Right atrium auricular region (tissue), 2 donors: ENCODE measurements around the gene ARID3C. TPM values are rescaled to one million over a fixed set of nuclear protein-coding genes. Genes with fewer than 3 reads are reported as not detected.

Experiments used
- DNase-seq: peaks from one replicate; pipeline ENCODE4 v3.0.0-alpha.2; 2019; ENCODE audit warnings: low spot score
- H3K27ac ChIP-seq, 2 donors: fragments of 200-600 bp; sonication (generic); 1 replicate in 1 of 2; 2 replicates in 1 of 2; pipeline ENCODE4 v1.5.1; 2016 to 2019
- H3K27me3 ChIP-seq, 2 donors: fragments of 200-600 bp; sonication (generic); one replicate each; pipeline versions ENCODE4 v1.5.1 to v1.6.0; 2017 to 2019
- H3K36me3 ChIP-seq: fragments of 200-600 bp; sonication (generic); one replicate; pipeline ENCODE4 v1.5.1; 2016
- H3K4me1 ChIP-seq, 2 donors: fragments of 200-600 bp; sonication (generic); one replicate each; pipeline versions ENCODE4 v1.5.1 to v1.6.0; 2017 to 2019
- H3K4me3 ChIP-seq, 2 donors: fragments of 200-600 bp; sonication (generic); 1 replicate in 1 of 2; 2 replicates in 1 of 2; pipeline ENCODE4 v1.5.1; 2017 to 2019; ENCODE audit warnings: mild to moderate bottlenecking in 1 of 2, moderate library complexity in 1 of 2
- H3K9me3 ChIP-seq, 2 donors: fragments of 200-600 bp; sonication (generic); one replicate each; pipeline ENCODE4 v1.5.1; 2019
- total RNA-seq, 2 donors: library from RNA; depleted of rRNA; stranded (reverse); fragments of >200 nt; gene quantifications; one replicate each; pipeline ENCODE4 v1.1.0, GENCODE V29; 2016
- TF ChIP-seq, protein P1 (sequence below), 2 donors: fragments of 200-600 bp; sonication (generic); IDR thresholded peaks; one replicate each; pipeline ENCODE4 v1.5.1; 2019; ENCODE audit warnings: antibody characterized with exemption in 2 of 2

The ARID3C gene
- total RNA-seq, 2 donors from 2014 or later = not detected

DNA sequence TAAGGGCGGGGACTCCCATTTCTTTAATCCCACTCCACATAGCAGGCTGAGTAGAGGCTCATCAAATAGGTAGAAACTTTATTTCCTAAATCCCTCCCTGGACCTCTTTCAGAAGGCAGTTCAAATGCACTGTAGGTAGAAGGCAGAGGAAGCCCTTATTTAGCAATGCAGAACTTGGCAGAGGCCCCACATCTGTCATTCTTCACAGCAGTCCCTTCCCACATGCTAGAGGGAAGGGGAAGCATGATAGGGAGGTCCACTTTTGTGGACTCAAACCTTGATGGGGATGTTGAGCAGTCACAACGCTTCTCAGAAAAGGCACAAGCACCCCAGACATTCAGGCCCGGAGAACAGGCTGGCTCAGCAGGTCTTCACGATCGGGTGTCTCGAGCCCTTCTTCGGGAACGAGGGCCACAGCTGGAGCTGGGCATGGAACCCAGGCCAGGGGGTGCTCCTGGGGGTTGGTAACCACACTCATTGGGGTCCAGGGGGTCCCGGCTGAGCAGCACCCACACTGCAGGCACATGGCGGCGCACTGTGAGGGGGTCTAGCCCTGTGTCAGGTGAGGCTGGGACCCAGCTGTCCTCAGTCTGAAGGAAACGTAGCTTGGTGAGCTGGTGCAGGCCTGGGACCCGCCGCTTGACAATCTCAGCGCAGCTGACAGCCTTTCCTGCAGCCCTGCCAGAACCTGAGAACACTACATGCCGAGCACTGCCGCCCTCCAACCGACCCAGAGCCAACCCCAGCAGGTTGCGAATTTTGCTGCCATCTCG, 18.2 kb downstream of the ARID3C start:
- H3K27ac ChIP-seq = peak overlapping the region in 1 of 2 donors; percentile 92
- H3K36me3 ChIP-seq = peaks cover 13% of the 10 kb centered on the region

DNA sequence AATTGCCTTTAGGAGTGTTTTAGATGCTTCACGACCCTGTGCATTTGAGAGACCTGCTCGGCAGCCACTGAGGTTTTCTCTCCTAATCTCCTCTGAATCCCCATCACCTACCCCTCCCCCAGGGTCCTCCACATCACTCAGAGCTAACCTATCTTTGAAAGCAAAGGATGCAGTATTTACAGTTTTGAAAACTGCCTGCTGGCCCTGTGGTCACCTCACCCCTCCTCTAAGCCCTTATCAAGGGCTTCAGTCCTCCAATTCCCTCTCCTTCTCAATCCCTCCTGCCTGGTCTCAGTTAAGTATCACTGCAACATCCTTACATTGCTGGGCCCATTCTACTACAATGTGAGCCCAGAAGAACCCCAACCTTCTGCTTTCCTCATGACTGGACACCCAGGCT, 21.5 kb downstream of the ARID3C start:
- no peaks in the 10 kb centered on the region for H3K27me3 ChIP-seq
- peaks cover 0 to 20% of the 10 kb centered on the region in 2 donors for H3K4me1 ChIP-seq
- H3K27ac ChIP-seq = no peak overlapping the region
- H3K4me3 ChIP-seq = no peak overlapping the region
- H3K9me3 ChIP-seq = no peaks in the 10 kb centered on the region
- no peaks in the 10 kb centered on the region for H3K36me3 ChIP-seq
- DNase-seq = no peak
- TF ChIP-seq, protein P1, sequence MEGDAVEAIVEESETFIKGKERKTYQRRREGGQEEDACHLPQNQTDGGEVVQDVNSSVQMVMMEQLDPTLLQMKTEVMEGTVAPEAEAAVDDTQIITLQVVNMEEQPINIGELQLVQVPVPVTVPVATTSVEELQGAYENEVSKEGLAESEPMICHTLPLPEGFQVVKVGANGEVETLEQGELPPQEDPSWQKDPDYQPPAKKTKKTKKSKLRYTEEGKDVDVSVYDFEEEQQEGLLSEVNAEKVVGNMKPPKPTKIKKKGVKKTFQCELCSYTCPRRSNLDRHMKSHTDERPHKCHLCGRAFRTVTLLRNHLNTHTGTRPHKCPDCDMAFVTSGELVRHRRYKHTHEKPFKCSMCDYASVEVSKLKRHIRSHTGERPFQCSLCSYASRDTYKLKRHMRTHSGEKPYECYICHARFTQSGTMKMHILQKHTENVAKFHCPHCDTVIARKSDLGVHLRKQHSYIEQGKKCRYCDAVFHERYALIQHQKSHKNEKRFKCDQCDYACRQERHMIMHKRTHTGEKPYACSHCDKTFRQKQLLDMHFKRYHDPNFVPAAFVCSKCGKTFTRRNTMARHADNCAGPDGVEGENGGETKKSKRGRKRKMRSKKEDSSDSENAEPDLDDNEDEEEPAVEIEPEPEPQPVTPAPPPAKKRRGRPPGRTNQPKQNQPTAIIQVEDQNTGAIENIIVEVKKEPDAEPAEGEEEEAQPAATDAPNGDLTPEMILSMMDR (IDR thresholded peaks at IDR 0.05) = no peak

More for the DNA sequence above, 18.2 kb downstream of the ARID3C start:
- Histone ChIP-seq H3K4me3 (peak overlapping the region; percentile 75 to 81), H3K27me3 (no peaks in the 10 kb centered on the region), H3K4me1 (peaks cover 0 to 28% of the 10 kb centered on the region in 2 donors), H3K9me3 (no peaks in the 10 kb centered on the region)
- TF ChIP-seq, protein P1 (IDR thresholded peaks at IDR 0.05) = no peak
- DNase-seq = no peak

DNA sequence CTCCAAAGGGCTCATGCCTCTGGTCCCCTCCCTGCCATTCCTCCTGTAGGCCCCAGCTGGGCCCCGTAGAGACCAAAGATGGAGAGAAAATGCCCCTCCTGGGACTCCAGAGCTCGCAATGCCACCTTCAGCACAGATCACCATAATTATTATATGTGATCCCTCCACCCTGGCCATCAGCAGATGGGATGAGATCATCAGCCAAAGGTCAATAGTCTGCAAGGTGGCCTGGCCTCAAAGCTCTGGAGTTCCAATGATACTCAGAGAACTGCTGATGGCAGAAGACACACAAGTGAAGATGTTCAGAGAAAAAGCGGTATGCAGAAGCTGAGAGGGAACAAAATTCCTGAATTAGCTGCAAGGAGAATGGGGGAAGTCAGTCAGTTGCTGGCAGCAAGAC, 22.0 kb downstream of the ARID3C start:
- Histone ChIP-seq H3K9me3 (no peaks in the 10 kb centered on the region), H3K4me1 (peaks cover 0 to 18% of the 10 kb centered on the region in 2 donors), H3K27ac (no peak overlapping the region), H3K36me3 (no peaks in the 10 kb centered on the region), H3K4me3 (no peak overlapping the region), H3K27me3 (no peaks in the 10 kb centered on the region)
- TF ChIP-seq, protein P1 (IDR thresholded peaks at IDR 0.05) = no peak
- no peak for DNase-seq

DNA sequence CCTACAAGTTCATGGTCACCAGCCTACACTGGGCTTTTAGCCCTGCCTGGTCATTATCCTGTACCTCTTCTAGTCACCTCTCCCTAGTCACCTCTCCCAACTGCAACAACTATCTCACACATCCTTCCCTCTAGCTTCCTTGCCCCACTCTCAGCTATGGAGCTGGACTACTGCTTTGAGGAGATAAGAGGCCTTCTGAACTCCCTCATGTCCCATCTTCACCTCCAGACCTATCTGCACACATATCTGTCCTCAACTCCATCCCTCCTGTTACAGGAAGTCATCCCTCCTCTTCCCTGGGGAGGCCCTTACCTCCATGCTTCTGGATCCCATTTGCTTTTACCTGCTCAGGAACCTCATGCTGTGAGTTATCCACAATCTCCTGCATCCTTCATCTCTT, 22.7 kb downstream of the ARID3C start:
- TF ChIP-seq, protein P1 (IDR thresholded peaks at IDR 0.05) = no peak
- DNase-seq = no peak
- H3K9me3 ChIP-seq = no peaks in the 10 kb centered on the region

DNA sequence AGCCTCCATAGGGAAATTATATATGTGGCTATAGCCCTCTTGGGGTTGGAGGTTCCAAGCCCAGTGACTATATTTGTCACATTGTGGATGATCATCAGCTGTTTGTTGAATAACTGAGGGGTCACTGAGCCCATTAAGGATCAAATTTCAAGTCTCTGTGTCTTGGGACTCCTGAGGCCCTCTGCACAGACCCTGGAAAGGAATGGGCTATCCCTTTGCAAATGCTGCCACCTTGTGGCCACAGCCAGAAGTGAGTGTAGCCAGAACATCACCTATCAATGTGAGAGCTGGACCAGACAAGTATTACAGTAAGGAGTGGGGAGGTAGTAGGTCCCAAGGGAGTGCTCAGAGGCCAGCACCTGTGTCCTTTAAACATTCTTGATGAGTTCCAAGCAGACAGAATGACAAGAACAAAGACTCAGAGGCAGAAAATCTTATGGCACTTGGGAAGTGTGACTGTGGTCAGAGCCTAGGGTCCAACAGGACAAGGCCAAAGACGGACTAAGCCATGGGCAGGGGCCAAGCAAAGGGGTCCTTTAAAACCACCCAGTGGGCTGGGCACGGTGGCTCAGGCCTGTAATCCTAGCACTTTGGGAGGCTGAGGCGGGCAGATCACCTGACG, 25.1 kb downstream of the ARID3C start:
- TF ChIP-seq, protein P1 (IDR thresholded peaks at IDR 0.05) = peak; percentile 79 to 91
- no peaks in the 10 kb centered on the region for H3K36me3 ChIP-seq
- peak; percentile 89 for DNase-seq
- no peaks in the 10 kb centered on the region for H3K9me3 ChIP-seq
- no peak overlapping the region for H3K4me3 ChIP-seq
- no peak overlapping the region for H3K27ac ChIP-seq
- H3K4me1 ChIP-seq = no peaks in the 10 kb centered on the region
- no peaks in the 10 kb centered on the region for H3K27me3 ChIP-seq

More for the DNA sequence above, 22.7 kb downstream of the ARID3C start:
- no peak overlapping the region for H3K27ac ChIP-seq
- no peaks in the 10 kb centered on the region for H3K36me3 ChIP-seq
- peaks cover 0 to 12% of the 10 kb centered on the region in 2 donors for H3K4me1 ChIP-seq
- no peaks in the 10 kb centered on the region for H3K27me3 ChIP-seq
- no peak overlapping the region for H3K4me3 ChIP-seq
